SKM-1 (cell line): Measurements from ENCODE around the gene DDT.
A peak's percentile ranks its signal among the peaks of the same experiment; 100 is the strongest.
"Not testable (repeated sequence)": the region's sequence is repeated elsewhere in the genome, so short reads cannot be mapped to it uniquely, and the experiment has no call there.

Source experiments
- DNase-seq: peaks from one replicate; lab custom pipeline; 2025; ENCODE audit not compliant: unreplicated experiment; lab: John Stamatoyannopoulos, UW

The DDT gene

GRCh38 chr22:23993080-23993479, 18.8 kb upstream of the DDT start:
- DNase-seq: not testable (repeated sequence)

GRCh38 chr22:23989583-23990244, 15.5 kb upstream of the DDT start:
- DNase-seq: not testable (repeated sequence)

- not testable (repeated sequence) for DNase-seq
These were observed 12.4 kb upstream of the DDT start for GRCh38 chr22:23986538-23987178.

- DNase-seq: not testable (repeated sequence)
These were observed 11.8 kb upstream of the DDT start for GRCh38 chr22:23986089-23986488.

- no peak for DNase-seq
These were observed 10.2 kb upstream of the DDT start for GRCh38 chr22:23984430-23984829.

GRCh38 chr22:23980567-23980966, 6.3 kb upstream of the DDT start:
- not testable (repeated sequence) for DNase-seq

GRCh38 chr22:23979557-23980240, 5.5 kb upstream of the DDT start, which contains the start of gene GSTT2:
Gene GSTT2, plus strand, starts transcription at chr22:23980134.
- DNase-seq: not testable (repeated sequence)

- not testable (repeated sequence) for DNase-seq
These were observed 3.1 kb upstream of the DDT start for GRCh38 chr22:23977304-23977703.

- not testable (repeated sequence) for DNase-seq
These were observed 653 bp upstream of the DDT start for GRCh38 chr22:23974836-23975352.

- DNase-seq: not testable (repeated sequence)
These were observed 2.3 kb downstream of the DDT start for GRCh38 chr22:23971927-23972326.

- DNase-seq: no peak
These were observed 3.3 kb downstream of the DDT start for GRCh38 chr22:23970816-23971486.

GRCh38 chr22:23970201-23970641, 4.0 kb downstream of the DDT start:
- DNase-seq: no peak

- no peak for DNase-seq
These were observed 5.2 kb downstream of the DDT start for GRCh38 chr22:23969071-23969470.

- not testable (repeated sequence) for DNase-seq
These were observed 7.7 kb downstream of the DDT start, which contains the start of gene DDTL for GRCh38 chr22:23966568-23966967. Gene DDTL, plus strand, starts transcription at chr22:23966888. Its CDS starts 27 bp downstream, at chr22:23966915.

GRCh38 chr22:23966094-23966493, 8.1 kb downstream of the DDT start:
- not testable (repeated sequence) for DNase-seq

GRCh38 chr22:23961084-23961771, 13.0 kb downstream of the DDT start, which contains the start of gene GSTT2B:
Gene GSTT2B, minus strand, starts transcription at chr22:23961195. Its CDS starts 64 bp downstream, at chr22:23961131.
- not testable (repeated sequence) for DNase-seq

GRCh38 chr22:23956301-23956900, 17.8 kb downstream of the DDT start:
- peak; percentile 7 for DNase-seq

- not testable (repeated sequence) for DNase-seq
These were observed 18.4 kb downstream of the DDT start for GRCh38 chr22:23955886-23956285.

GRCh38 chr22:23954991-23955305, 19.3 kb downstream of the DDT start:
- not testable (repeated sequence) for DNase-seq
